Urinary bladder (tissue), 4 donors: ENCODE data around the gene MYO1D. TPM values are rescaled to one million over a fixed set of nuclear protein-coding genes. Genes with fewer than 3 reads are reported as not detected.
"Not testable (repeated sequence)": the region's sequence is repeated elsewhere in the genome, so short reads cannot be mapped to it uniquely, and the experiment has no call there.

Source experiments
- DNase-seq: peaks from one replicate; pipeline ENCODE4 v3.0.0-alpha.2; 2015; ENCODE audit errors: extremely low spot score
- H3K27ac ChIP-seq: one replicate; pipeline ENCODE4 v1.5.1; 2013; ENCODE audit warnings: low read depth, mild to moderate bottlenecking, moderate library complexity
- H3K36me3 ChIP-seq: one replicate; pipeline ENCODE4 v1.6.1; 2013; ENCODE audit warnings: mild to moderate bottlenecking, moderate library complexity; ENCODE audit not compliant: insufficient read depth
- H3K4me1 ChIP-seq: one replicate; pipeline ENCODE4 v1.6.1; 2013; ENCODE audit warnings: mild to moderate bottlenecking, moderate library complexity; ENCODE audit not compliant: insufficient read depth
- H3K4me3 ChIP-seq: one replicate; pipeline ENCODE4 v1.5.1; 2013; ENCODE audit warnings: low read depth, low read length
- WGBS: extraction: QIAGEN DNeasy Blood & Tissue Kit; methylation state at CpG from one replicate; pipeline ENCODE4 v1.1.7; 2013; 5-methylcytosine and 5-hydroxymethylcytosine counted together
- polyA plus RNA-seq: library from polyadenylated mRNA; stranded (reverse); fragments of 200-250 nt; gene quantifications from one replicate; pipeline ENCODE4 v1.2.3, GENCODE V29; 2013
- total RNA-seq: library from RNA; depleted of rRNA; stranded (reverse); fragments of >200 nt; gene quantifications from one replicate; pipeline ENCODE4 v1.2.3, GENCODE V29; 2014
- donor health status: healthy with polysubstance abuse.
- donor health status: healthy.

MYO1D gene
- total and polyA plus RNA-seq, 2 donors, result 18.7 to 31.7 TPM

GRCh38 chr17:32833076-32833475 is 43.8 kb downstream of the MYO1D start:
- no peak overlapping the region for H3K4me3 ChIP-seq
- H3K36me3 ChIP-seq, result no peaks in the 10 kb centered on the region
- no peak overlapping the region for H3K27ac ChIP-seq
- H3K4me1 ChIP-seq, result peaks cover 1% of the 10 kb centered on the region
- no peak for DNase-seq
- WGBS, result 49% methylated on average over 5 of the region's 5 CpGs

DNA sequence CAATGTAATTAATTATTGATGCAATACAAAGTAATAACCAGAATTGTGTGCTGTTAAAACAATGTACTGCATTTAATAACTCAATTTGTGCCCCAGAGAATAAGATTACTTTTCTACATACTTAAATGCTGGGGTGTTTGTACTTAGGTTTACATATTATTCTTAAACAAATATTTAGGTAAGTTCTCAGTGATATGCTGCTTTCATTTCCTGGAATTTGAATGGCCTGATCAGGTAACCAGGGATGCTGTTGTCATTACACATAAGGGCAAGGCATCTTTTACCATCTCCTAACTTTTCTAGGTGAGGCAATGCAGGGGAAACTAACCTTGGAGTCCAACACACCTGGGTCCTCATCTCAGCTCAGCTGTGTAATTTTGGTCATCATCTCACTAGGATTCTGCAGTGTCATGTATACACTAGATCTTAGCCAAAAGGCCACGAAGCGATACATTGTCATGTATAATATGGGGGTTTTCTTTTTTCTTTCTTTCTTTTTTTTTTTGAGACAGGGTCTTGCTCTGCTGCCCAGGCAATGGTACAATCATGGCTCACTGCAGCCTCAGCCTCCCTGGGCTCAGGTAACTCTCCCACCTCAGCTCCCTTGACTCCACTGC is 45.2 kb downstream of the MYO1D start:
- Histone ChIP-seq H3K4me3 (no peak overlapping the region), H3K36me3 (no peaks in the 10 kb centered on the region), H3K27ac (no peak overlapping the region), H3K4me1 (peaks cover 1% of the 10 kb centered on the region)
- DNase-seq, result no peak
- WGBS, result 93% methylated on average over 2 of the region's 2 CpGs

DNA sequence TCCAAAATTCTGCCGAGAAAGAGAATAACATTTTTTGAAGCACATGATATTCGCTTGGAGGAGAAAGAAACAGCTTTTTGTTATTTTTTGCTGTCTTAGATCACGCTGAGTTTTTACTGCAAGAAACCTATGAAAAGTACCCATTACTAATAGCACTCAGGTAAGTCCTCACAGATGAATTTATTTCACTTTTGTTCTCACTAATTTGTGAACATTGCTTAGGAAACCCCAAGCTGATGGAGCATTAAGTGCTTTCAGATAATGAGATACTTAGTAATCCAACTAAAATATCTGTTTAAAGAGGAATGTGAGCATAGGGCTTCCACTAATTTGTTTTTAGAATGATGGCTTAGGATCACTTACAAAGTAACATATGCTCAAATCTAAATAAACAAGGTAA is 45.7 kb downstream of the MYO1D start:
- no peak overlapping the region for H3K4me3 ChIP-seq
- peaks cover 1% of the 10 kb centered on the region for H3K4me1 ChIP-seq
- no peak overlapping the region for H3K27ac ChIP-seq
- no peaks in the 10 kb centered on the region for H3K36me3 ChIP-seq
- DNase-seq, result no peak
- WGBS, result 76% methylated on average over 3 of the region's 3 CpGs

DNA sequence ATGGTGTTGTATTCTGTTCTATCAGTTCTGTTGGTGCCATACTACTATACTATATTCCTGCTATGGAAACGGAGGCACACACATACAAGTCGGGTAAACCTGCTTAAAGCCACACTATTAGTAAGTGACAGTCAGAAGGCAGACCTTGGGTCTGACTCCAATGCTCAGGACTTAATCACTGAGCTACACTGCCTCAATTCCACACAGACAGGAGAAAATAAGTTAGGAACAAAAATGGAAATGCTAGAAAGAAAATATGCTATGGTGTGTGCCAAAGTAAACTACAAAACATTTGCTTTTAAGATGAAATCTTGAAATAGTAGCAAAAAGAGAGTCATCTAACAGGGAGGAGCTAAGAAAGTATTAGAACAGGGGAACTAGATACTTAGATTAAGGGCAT is 48.1 kb downstream of the MYO1D start:
- Histone ChIP-seq H3K4me3 (no peak overlapping the region), H3K4me1 (peaks cover 1% of the 10 kb centered on the region), H3K36me3 (no peaks in the 10 kb centered on the region), H3K27ac (no peak overlapping the region)
- DNase-seq, result no peak
- 73% methylated on average over 2 of the region's 2 CpGs for WGBS

GRCh38 chr17:32827227-32827626 is 49.7 kb downstream of the MYO1D start:
- H3K36me3 ChIP-seq, result no peaks in the 10 kb centered on the region
- DNase-seq, result no peak
- H3K4me3 ChIP-seq, result no peak overlapping the region
- H3K4me1 ChIP-seq, result peaks cover 1% of the 10 kb centered on the region
- no peak overlapping the region for H3K27ac ChIP-seq

GRCh38 chr17:32826076-32826475 is 50.8 kb downstream of the MYO1D start:
- Histone ChIP-seq H3K4me3 (no peak overlapping the region), H3K36me3 (no peaks in the 10 kb centered on the region), H3K4me1 (peaks cover 1% of the 10 kb centered on the region), H3K27ac (no peak overlapping the region)
- no peak for DNase-seq

DNA sequence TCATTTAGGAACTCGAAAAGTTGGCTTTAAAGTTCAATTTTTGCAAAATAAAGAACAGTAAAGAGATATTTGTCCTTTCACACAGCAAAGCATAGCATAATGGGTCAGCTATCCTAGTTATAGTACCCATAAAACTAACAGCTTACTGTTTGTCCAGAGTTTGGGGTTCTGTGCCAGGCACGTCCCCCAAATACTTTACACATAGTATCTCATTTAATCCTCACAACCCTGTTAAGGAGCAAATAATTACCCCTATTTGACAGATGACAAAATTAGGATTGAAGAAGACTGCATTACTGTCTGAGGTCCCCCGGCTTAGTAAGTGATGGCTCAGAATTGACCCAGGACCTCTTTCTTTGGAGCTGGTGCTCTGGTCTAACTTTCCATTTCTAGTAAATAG is 52.6 kb downstream of the MYO1D start:
- H3K4me1 ChIP-seq, result peaks cover 1% of the 10 kb centered on the region
- H3K36me3 ChIP-seq, result no peaks in the 10 kb centered on the region
- no peak for DNase-seq
- H3K27ac ChIP-seq, result no peak overlapping the region
- 82% methylated on average over 3 of the region's 3 CpGs for WGBS
- no peak overlapping the region for H3K4me3 ChIP-seq

GRCh38 chr17:32822996-32823395 is 53.9 kb downstream of the MYO1D start:
- Histone ChIP-seq H3K27ac (peak overlapping the region; percentile 23), H3K4me1 (no peaks in the 10 kb centered on the region), H3K36me3 (no peaks in the 10 kb centered on the region), H3K4me3 (peak overlapping the region; percentile 78)
- 63% methylated on average over 2 of the region's 2 CpGs for WGBS
- no peak for DNase-seq

- peak overlapping the region; percentile 78 for H3K4me3 ChIP-seq
- H3K4me1 ChIP-seq, DNase-seq: not testable (repeated sequence)
Observed at GRCh38 chr17:32821987-32822934, 54.7 kb downstream of the MYO1D start.

DNA sequence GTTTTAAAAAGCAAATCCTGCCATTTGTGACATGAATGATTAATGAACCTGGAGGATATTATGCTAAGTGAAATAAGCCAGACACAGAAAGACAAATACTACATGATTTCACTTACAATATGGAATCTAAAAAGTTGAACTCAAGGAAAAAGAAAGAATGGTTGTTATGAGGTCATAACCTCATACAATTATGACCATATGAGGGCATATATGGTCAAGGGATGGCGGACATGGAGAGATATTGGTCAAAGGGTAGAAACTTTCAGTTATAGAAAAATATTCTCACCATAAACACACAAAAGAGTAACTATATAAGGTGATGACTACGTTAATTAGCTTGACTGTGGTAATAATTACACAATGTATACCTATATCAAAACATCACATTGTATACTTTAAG is 56.5 kb downstream of the MYO1D start:
- Histone ChIP-seq H3K36me3 (no peaks in the 10 kb centered on the region), H3K4me1 (peaks cover 1% of the 10 kb centered on the region), H3K27ac (no peak overlapping the region), H3K4me3 (no peak overlapping the region)
- 95% methylated on average over 2 of the region's 2 CpGs for WGBS
- no peak for DNase-seq

More at GRCh38 chr17:32821987-32822934, 54.7 kb downstream of the MYO1D start:
- not testable (repeated sequence) for H3K27ac ChIP-seq, H3K36me3 ChIP-seq
- WGBS, result 16% methylated on average over 80 of the region's 82 CpGs

GRCh38 chr17:32819787-32820186 is 57.1 kb downstream of the MYO1D start:
- Histone ChIP-seq H3K36me3 (no peaks in the 10 kb centered on the region), H3K4me1 (peaks cover 1% of the 10 kb centered on the region), H3K4me3 (no peak overlapping the region), H3K27ac (no peak overlapping the region)
- WGBS, result 94% methylated on average over 2 of the region's 2 CpGs
- DNase-seq, result no peak

- H3K4me1 ChIP-seq, result peaks cover 1% of the 10 kb centered on the region
- WGBS, result 52% methylated on average over 4 of the region's 4 CpGs
- H3K4me3 ChIP-seq, result no peak overlapping the region
- no peak for DNase-seq
- H3K27ac ChIP-seq, result no peak overlapping the region
- H3K36me3 ChIP-seq, result no peaks in the 10 kb centered on the region
Observed at GRCh38 chr17:32819035-32819434, 57.9 kb downstream of the MYO1D start.

- WGBS, result 79% methylated on average over 3 of the region's 3 CpGs
- Histone ChIP-seq H3K27ac (no peak overlapping the region), H3K4me1 (peaks cover 1% of the 10 kb centered on the region)
Observed at GRCh38 chr17:32815460-32815859, 61.5 kb downstream of the MYO1D start.

DNA sequence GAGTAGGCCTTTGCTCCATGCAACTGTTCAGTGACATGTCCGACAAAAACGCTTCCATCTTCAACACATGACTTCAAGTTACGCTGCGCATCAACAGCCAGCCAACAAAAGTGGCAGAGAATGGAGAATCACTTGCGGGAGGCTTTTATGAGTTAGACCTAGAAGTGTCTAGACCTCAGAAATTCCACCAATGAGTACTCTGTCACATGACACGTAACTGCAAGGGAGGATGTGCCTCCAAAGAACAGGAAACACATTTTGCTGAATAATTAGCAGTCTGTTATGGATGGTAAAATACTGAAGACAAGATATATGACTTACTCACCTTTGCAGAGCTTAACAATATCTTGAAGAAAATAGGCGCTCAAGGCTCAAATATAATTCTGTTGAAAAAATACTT is 62.1 kb downstream of the MYO1D start:
- H3K27ac ChIP-seq, result no peak overlapping the region
- H3K4me1 ChIP-seq, result peaks cover 1% of the 10 kb centered on the region

More at GRCh38 chr17:32815460-32815859, 61.5 kb downstream of the MYO1D start:
- no peak for DNase-seq
- H3K36me3 ChIP-seq, result no peaks in the 10 kb centered on the region
- no peak overlapping the region for H3K4me3 ChIP-seq

More for the DNA sequence above, 62.1 kb downstream of the MYO1D start:
- no peaks in the 10 kb centered on the region for H3K36me3 ChIP-seq
- no peak overlapping the region for H3K4me3 ChIP-seq
- WGBS, result 91% methylated on average over 7 of the region's 7 CpGs
- no peak for DNase-seq
